ENCODE data around the gene VANGL2.

VANGL2 gene

DNA sequence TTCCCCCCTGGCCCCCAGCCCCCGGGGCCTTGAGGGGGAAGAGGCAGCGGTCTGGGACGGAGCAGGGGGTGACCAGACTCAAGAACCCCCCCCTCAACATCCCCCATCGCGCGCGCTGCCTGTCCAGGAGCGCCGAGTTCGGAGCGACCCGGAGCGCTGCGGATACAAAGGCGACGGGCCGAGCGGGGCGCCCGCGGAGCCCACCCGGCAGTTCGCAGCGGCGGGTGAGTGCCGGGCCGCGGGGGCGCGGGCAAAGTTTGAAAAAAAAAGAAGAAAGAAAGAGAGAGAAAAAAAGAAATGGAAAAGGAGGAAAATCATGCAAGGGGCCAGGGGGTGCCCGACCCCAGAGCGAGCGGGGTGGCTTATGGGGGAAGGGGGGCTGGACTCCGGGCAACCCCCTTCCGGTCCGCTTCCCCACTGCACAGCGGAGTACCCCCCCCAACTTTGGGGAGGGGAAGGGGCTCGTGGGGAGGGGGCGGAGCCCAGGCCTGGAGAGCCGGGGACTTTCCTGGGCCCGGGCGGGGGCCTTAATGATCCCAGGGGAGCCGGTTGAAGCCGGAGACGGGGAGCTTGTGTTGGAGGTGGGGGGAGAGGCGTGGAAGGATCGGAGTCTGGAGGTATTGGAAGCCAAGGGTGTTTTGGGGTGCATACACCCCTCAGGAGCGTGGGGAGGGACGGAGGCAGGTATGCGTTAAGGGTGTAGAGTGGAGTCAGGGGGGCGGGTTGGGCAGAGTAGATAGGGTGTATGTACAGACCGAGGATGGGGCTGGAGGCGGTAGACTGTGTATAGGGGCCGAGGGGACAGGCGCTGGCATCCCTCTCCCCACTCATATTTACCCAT is 502 bp downstream of the VANGL2 start:
- TF ChIP-seq, protein P1, sequence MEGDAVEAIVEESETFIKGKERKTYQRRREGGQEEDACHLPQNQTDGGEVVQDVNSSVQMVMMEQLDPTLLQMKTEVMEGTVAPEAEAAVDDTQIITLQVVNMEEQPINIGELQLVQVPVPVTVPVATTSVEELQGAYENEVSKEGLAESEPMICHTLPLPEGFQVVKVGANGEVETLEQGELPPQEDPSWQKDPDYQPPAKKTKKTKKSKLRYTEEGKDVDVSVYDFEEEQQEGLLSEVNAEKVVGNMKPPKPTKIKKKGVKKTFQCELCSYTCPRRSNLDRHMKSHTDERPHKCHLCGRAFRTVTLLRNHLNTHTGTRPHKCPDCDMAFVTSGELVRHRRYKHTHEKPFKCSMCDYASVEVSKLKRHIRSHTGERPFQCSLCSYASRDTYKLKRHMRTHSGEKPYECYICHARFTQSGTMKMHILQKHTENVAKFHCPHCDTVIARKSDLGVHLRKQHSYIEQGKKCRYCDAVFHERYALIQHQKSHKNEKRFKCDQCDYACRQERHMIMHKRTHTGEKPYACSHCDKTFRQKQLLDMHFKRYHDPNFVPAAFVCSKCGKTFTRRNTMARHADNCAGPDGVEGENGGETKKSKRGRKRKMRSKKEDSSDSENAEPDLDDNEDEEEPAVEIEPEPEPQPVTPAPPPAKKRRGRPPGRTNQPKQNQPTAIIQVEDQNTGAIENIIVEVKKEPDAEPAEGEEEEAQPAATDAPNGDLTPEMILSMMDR (IDR thresholded peaks at IDR 0.05; ENCODE audit: low read depth, low read length): no peak
- H3K4me3 ChIP-seq (ENCODE audit: low read depth, low read length): no peak overlapping the region

DNA sequence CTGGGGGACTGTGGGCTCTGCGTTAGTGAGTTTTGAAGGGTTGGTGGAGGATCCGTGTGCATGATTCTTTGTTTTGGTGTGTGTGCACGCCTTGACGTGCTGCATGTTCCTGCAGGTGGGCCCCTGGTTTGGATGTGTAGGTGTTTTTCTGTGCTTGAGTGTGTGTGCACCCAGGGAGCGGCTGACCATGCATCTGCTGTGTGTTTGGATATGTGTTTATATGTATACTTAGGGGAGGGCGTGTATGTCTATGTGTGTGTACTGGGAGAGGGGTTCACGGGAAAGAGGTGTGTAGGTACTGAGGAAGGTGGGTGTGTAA is 1.1 kb downstream of the VANGL2 start:
- TF ChIP-seq, protein P1 (IDR thresholded peaks at IDR 0.05; ENCODE audit: low read depth, low read length): no peak
- H3K4me3 ChIP-seq (ENCODE audit: low read depth, low read length): no peak overlapping the region

DNA sequence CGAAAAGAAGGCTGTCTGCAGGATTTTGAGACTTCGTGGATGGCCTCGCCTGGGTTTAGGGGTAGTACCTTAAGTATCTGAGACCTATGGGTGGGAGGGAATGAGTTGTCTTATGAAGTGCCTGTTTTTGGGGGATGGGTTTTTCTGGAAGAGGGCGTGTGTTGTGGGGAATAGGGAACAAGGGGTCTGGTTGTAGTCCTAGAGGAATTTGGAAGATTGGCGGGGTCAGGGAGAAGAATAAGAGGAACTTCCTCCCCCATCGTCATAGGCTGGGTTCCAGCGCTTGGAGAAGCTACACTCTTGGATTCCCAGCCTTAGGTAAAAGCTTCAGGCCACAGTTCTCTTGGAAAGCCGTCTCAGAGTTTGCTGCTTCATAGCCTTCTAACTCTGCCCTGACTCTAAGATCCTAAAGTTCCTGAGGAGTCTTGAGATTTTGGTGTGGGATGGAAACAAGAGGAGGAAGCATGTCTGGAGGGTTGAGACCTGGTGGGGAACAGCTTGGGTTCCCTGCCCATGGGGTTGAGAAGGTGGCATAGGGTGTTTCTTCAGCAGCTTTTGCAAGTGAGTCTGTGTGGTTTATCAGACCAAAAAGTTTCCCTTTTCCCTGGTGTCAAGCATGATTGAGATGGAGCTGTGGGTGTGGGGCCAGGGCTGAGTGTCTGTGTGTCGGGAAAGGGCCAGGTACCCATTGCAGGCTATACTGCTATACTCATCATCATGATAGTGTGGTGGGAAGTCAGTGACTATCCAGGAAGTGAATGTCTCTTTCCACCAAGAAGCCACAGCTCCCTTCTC is 1.8 kb downstream of the VANGL2 start:
- no peak overlapping the region for H3K4me3 ChIP-seq (ENCODE audit: low read depth, low read length)
- TF ChIP-seq, protein P1 (IDR thresholded peaks at IDR 0.05; ENCODE audit: low read depth, low read length): no peak

DNA sequence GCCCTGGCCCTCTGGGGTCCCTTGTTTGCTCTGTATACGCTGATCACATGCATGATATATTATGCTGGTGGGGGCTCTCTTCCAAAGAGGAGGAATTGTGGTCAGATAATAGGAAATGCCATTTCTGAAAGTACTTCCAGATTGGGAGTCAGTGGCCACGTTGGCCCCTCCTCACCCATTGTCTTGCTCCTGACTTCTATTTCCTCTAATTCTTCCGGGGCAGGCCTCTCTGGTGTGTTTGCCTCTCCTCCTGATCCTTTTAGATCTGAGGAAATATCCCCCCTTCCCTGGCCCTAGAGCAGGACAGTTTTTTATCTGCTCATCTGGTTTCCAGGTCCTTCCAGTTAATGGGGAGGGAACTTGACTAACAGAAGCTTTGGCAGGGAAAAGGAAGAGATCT is 2.9 kb downstream of the VANGL2 start:
- TF ChIP-seq, protein P1 (IDR thresholded peaks at IDR 0.05; ENCODE audit: low read depth, low read length): no peak
- no peak overlapping the region for H3K4me3 ChIP-seq (ENCODE audit: low read depth, low read length)

DNA sequence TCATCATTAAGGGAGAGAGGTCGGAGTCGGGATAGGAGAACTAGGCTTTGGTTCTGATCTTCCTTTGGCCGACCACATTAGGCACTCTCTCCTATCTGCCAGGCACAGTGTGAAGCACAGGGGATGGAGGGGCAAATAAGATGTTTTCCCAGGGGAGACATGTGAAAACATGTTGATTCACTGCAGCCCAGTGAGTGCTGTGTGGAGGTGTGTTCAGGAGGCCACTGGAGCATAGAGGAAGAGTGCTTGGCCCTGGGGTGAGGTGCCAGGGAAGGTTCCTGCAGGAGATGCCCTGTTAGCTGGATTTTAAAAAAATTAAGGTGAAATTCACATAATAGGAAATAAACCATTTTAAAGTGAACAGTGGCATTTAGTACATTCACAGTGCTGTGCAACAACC is 3.7 kb downstream of the VANGL2 start:
- H3K4me3 ChIP-seq (ENCODE audit: low read depth, low read length): no peak overlapping the region

DNA sequence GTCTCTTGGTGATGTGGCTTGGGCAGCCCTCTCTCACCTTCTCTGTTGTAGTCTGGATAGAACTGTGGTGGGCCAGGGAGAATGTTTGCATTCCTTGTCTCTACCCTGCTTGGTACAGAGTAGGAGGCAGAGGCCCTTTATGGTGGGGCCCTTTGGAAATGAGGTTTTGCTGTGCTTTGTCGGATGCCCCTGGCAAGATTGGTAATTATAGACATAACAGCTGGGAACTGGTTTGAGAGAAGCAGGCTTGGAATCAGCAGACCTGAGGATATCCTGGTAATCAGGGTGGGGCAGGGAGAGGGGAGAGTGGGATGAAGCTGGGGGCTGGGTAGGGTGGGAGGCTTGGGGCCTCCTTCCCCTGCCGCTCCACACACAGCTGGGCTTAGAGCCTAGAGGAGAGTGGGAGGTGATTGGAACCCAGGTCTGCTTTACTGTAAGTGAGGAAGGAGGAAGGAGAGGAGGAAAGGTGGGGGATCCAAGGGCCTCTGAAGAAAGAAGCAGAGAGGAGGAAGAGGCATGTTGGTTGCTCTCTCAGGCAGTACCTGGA is 5.0 kb downstream of the VANGL2 start:
- no peak overlapping the region for H3K4me3 ChIP-seq (ENCODE audit: low read depth, low read length)
- TF ChIP-seq, protein P1 (IDR thresholded peaks at IDR 0.05; ENCODE audit: low read depth, low read length): no peak

More for the DNA sequence above, 3.7 kb downstream of the VANGL2 start:
- TF ChIP-seq, protein P1 (IDR thresholded peaks at IDR 0.05; ENCODE audit: low read depth, low read length): no peak

Measured in WI38 (cell line).